NCI-H524 (cell line): ENCODE measurements around the gene TNN.
A peak's percentile ranks its signal among the peaks of the same experiment; 100 is the strongest.

Experiments used
- DNase-seq, 2 experiments: peaks; one replicate each; lab custom pipeline; 2025; lab: John Stamatoyannopoulos, UW

The TNN gene

GRCh38 chr1:175176246-175176645, 108.6 kb downstream of the TNN start:
- no peak for DNase-seq

GRCh38 chr1:175178056-175178455, 110.4 kb downstream of the TNN start:
- no peak for DNase-seq

GRCh38 chr1:175178456-175178855, 110.8 kb downstream of the TNN start:
- DNase-seq, result no peak

GRCh38 chr1:175179837-175180590, 112.4 kb downstream of the TNN start:
- no peak for DNase-seq

GRCh38 chr1:175182201-175182746, 114.6 kb downstream of the TNN start:
- DNase-seq, result no peak

GRCh38 chr1:175183586-175183985, 116.0 kb downstream of the TNN start:
- DNase-seq, result no peak

GRCh38 chr1:175185903-175186302, 118.3 kb downstream of the TNN start:
- DNase-seq, result no peak

- no peak for DNase-seq
Observed at GRCh38 chr1:175186433-175187160, 119.0 kb downstream of the TNN start.

- no peak for DNase-seq
Observed at GRCh38 chr1:175188936-175189335, 121.3 kb downstream of the TNN start.

- no peak for DNase-seq
Observed at GRCh38 chr1:175191659-175192058, 124.0 kb downstream of the TNN start.

GRCh38 chr1:175192111-175192629, 124.5 kb downstream of the TNN start:
- DNase-seq, result peak in 1 of 2 experiments; percentile 46

GRCh38 chr1:175192630-175193526, 125.2 kb downstream of the TNN start, which contains the start of gene KIAA0040:
Gene KIAA0040 (minus strand): TSS chr1:175192776. CDS start chr1:175161013, 31,763 bp downstream.
- DNase-seq, result peak; percentile 37 to 68

GRCh38 chr1:175193527-175193910, 125.9 kb downstream of the TNN start:
- DNase-seq, result no peak

GRCh38 chr1:175195281-175195680, 127.6 kb downstream of the TNN start:
- DNase-seq, result no peak

GRCh38 chr1:175195798-175196197, 128.2 kb downstream of the TNN start:
- DNase-seq, result no peak

- no peak for DNase-seq
Observed at GRCh38 chr1:175197531-175197930, 129.9 kb downstream of the TNN start.
